Kidney tubule cell (primary cell): Measurements from ENCODE around the gene LRCH1.
A peak's percentile ranks its signal among the peaks of the same experiment; 100 is the strongest.

ENCODE experiments used
- DNase-seq: peaks from one replicate; pipeline ENCODE4 v3.0.0-alpha.2; 2018; ENCODE audit warnings: low spot score

The LRCH1 gene

GRCh38 chr13:46639033-46639981 lies 86.3 kb downstream of the LRCH1 start:
- DNase-seq = peak; percentile 92

GRCh38 chr13:46640843-46641242 lies 87.9 kb downstream of the LRCH1 start:
- DNase-seq = peak; percentile 82

- DNase-seq = peak; percentile 74
These were observed 88.5 kb downstream of the LRCH1 start for GRCh38 chr13:46641274-46642081.

- no peak for DNase-seq
These were observed 89.3 kb downstream of the LRCH1 start for GRCh38 chr13:46642254-46642653.

GRCh38 chr13:46643165-46643777 lies 90.3 kb downstream of the LRCH1 start:
- DNase-seq = no peak

GRCh38 chr13:46644816-46645215 lies 91.8 kb downstream of the LRCH1 start:
- DNase-seq = no peak

GRCh38 chr13:46647512-46648065 lies 94.6 kb downstream of the LRCH1 start:
- no peak for DNase-seq

GRCh38 chr13:46648166-46648607 lies 95.2 kb downstream of the LRCH1 start:
- DNase-seq = peak; percentile 69

- DNase-seq = no peak
These were observed 96.8 kb downstream of the LRCH1 start for GRCh38 chr13:46649816-46650215.

GRCh38 chr13:46654951-46655350 lies 102.0 kb downstream of the LRCH1 start:
- no peak for DNase-seq

- DNase-seq = peak; percentile 48
These were observed 102.6 kb downstream of the LRCH1 start for GRCh38 chr13:46655377-46656180.

GRCh38 chr13:46656786-46657185 lies 103.8 kb downstream of the LRCH1 start:
- no peak for DNase-seq

- DNase-seq = no peak
These were observed 106.6 kb downstream of the LRCH1 start for GRCh38 chr13:46659413-46660065.

GRCh38 chr13:46660416-46660815 lies 107.4 kb downstream of the LRCH1 start:
- DNase-seq = no peak

GRCh38 chr13:46660857-46661256 lies 107.9 kb downstream of the LRCH1 start:
- no peak for DNase-seq

GRCh38 chr13:46662690-46663089 lies 109.7 kb downstream of the LRCH1 start:
- no peak for DNase-seq

GRCh38 chr13:46663206-46664037 lies 110.5 kb downstream of the LRCH1 start:
- DNase-seq = peak; percentile 55

- no peak for DNase-seq
These were observed 111.2 kb downstream of the LRCH1 start for GRCh38 chr13:46664195-46664594.

- no peak for DNase-seq
These were observed 112.3 kb downstream of the LRCH1 start for GRCh38 chr13:46665248-46665632.
